OCI-LY3 (cell line): ENCODE measurements around the gene SIK3.

Experiments
- CTCF ChIP-seq: fragments of 200-600, 300-600 bp; sonication (generic); IDR thresholded peaks from 2 replicates; pipeline ENCODE4 v1.5.1; 2014; ENCODE audit warnings: antibody characterized with exemption, low read length, low read depth
- EZH2phosphoT487 ChIP-seq: fragments of 200-600 bp; shearing (Covaris generic); IDR thresholded peaks from 2 replicates; pipeline ENCODE4 v1.6.1; 2018; ENCODE audit warnings: antibody characterized with exemption, mixed run types, low read depth

GRCh38 chr11:117045196-117045595 is 53.0 kb downstream of the SIK3 start:
- TF ChIP-seq CTCF (no peak), EZH2phosphoT487 (no peak)
